Peyer's patch (tissue), 4 donors: Measurements from ENCODE around the gene GLIS1. TPM values are rescaled to one million over a fixed set of nuclear protein-coding genes. Genes with fewer than 3 reads are reported as not detected.

Experiments
- DNase-seq, 3 donors: peaks; one replicate each; pipeline ENCODE4 v3.0.0-alpha.2; 2017 to 2019
- H3K27ac ChIP-seq, 4 donors: fragments of 200-600 bp; sonication (generic); one replicate each; pipeline ENCODE4 v1.5.1; 2016 to 2019
- H3K27me3 ChIP-seq, 2 donors: fragments of 200-600 bp; sonication (generic); one replicate each; pipeline ENCODE4 v1.5.1; 2019
- H3K36me3 ChIP-seq, 3 donors: fragments of 200-600 bp; sonication (generic); one replicate each; pipeline ENCODE4 v1.5.1; 2016 to 2019
- H3K4me1 ChIP-seq, 4 donors: fragments of 200-600 bp; sonication (generic); one replicate each; pipeline ENCODE4 v1.5.1; 2016 to 2019
- H3K4me3 ChIP-seq, 4 donors: fragments of 200-600 bp; sonication (generic); 1 replicate in 3 of 4; 2 replicates in 1 of 4; pipeline ENCODE4 v1.5.1; 2016 to 2019; ENCODE audit warnings: mild to moderate bottlenecking in 1 of 4
- H3K9me3 ChIP-seq, 4 donors: fragments of 200-600 bp; sonication (generic); one replicate each; pipeline ENCODE4 v1.5.1; 2016 to 2019; ENCODE audit warnings: mild to moderate bottlenecking in 1 of 4
- POLR2A ChIP-seq, 2 donors: fragments of 450-650 bp; IDR thresholded peaks; one replicate each; pipeline ENCODE4 v1.5.1; 2017; ENCODE audit warnings: antibody characterized with exemption in 2 of 2, mild to moderate bottlenecking in 2 of 2, moderate library complexity in 2 of 2
- total RNA-seq, 4 donors: library from RNA; depleted of rRNA; stranded (reverse); fragments of >200 nt; gene quantifications; one replicate each; pipeline ENCODE4 v1.1.0, GENCODE V29; 2016
- TF ChIP-seq, protein P1 (sequence below), 6 experiments: fragments of 450-650 bp in 4 of 6; fragments of 200-600 bp in 2 of 6; sonication (generic) in 1 of 6; IDR thresholded peaks; one replicate each; pipeline ENCODE4 v1.5.1; 2017 to 2019; ENCODE audit warnings: antibody characterized with exemption in 6 of 6, mild to moderate bottlenecking in 3 of 6, moderate library complexity in 1 of 6

The GLIS1 gene
- total RNA-seq, 4 donors from 2014 or later = 0.54 to 1.7 (median 0.66) TPM; not detected in 1

DNA sequence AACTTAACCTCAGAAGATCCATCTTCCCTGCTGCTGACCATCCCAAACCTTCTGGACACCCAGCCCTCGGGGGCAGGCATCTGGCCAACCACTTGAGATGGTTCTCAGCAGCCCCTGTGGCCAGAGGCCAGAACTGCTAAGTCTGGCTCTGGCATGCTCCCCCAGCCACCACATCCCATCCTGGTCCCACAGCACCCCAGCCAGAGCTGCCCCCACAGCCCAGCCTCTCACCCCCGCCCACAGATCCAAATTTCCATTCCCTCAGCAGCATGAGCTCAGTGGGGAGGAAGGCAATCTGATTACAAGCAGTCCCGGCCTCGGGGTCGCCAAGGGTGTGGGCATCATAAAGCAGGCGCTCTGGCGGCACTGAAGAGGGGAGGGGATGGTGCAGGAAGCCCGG lies 45.6 kb downstream of the GLIS1 start:
- no peaks in the 10 kb centered on the region for H3K9me3 ChIP-seq

DNA sequence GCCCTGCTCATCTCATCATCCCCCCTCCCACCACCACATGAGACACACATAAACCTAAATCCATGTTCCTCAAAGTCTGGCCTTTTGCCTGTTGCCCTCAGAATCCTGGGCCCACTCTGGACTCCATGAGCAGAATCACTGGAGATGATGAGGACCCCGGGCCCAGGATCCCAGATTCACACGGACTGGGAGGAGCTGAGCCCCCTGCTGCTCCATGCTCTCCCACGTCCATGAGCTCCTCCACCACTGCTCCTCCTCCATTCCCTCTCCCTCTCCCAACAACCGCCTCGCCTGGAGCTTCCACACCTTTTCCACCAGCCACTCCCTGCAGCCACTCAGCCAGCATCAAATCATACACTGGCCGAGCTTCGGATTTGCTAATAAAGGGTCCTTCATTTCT lies 47.6 kb downstream of the GLIS1 start:
- no peak overlapping the region for H3K4me3 ChIP-seq
- no peaks in the 10 kb centered on the region for H3K4me1 ChIP-seq
- H3K27me3 ChIP-seq = no peaks in the 10 kb centered on the region
- H3K9me3 ChIP-seq = no peaks in the 10 kb centered on the region
- no peak for DNase-seq
- H3K36me3 ChIP-seq = no peaks in the 10 kb centered on the region
- no peak for TF ChIP-seq POLR2A (IDR thresholded peaks at IDR 0.05)
- TF ChIP-seq, protein P1, sequence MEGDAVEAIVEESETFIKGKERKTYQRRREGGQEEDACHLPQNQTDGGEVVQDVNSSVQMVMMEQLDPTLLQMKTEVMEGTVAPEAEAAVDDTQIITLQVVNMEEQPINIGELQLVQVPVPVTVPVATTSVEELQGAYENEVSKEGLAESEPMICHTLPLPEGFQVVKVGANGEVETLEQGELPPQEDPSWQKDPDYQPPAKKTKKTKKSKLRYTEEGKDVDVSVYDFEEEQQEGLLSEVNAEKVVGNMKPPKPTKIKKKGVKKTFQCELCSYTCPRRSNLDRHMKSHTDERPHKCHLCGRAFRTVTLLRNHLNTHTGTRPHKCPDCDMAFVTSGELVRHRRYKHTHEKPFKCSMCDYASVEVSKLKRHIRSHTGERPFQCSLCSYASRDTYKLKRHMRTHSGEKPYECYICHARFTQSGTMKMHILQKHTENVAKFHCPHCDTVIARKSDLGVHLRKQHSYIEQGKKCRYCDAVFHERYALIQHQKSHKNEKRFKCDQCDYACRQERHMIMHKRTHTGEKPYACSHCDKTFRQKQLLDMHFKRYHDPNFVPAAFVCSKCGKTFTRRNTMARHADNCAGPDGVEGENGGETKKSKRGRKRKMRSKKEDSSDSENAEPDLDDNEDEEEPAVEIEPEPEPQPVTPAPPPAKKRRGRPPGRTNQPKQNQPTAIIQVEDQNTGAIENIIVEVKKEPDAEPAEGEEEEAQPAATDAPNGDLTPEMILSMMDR (IDR thresholded peaks at IDR 0.05) = no peak
- H3K27ac ChIP-seq = no peak overlapping the region

More for the DNA sequence above, 45.6 kb downstream of the GLIS1 start:
- no peak for DNase-seq
- Histone ChIP-seq H3K27ac (no peak overlapping the region), H3K4me1 (peaks cover 0 to 4% (median 0%) of the 10 kb centered on the region in 4 donors), H3K36me3 (no peaks in the 10 kb centered on the region), H3K27me3 (no peaks in the 10 kb centered on the region), H3K4me3 (no peak overlapping the region)
- no peak for TF ChIP-seq POLR2A (IDR thresholded peaks at IDR 0.05)
- TF ChIP-seq, protein P1 (IDR thresholded peaks at IDR 0.05) = no peak

GRCh38 chr1:53690411-53690810 lies 48.6 kb downstream of the GLIS1 start:
- no peak for TF ChIP-seq POLR2A (IDR thresholded peaks at IDR 0.05)
- TF ChIP-seq, protein P1 (IDR thresholded peaks at IDR 0.05) = no peak
- H3K27me3 ChIP-seq = no peaks in the 10 kb centered on the region

GRCh38 chr1:53689736-53690326 lies 49.1 kb downstream of the GLIS1 start:
- no peak for DNase-seq
- no peak for TF ChIP-seq POLR2A (IDR thresholded peaks at IDR 0.05)
- TF ChIP-seq, protein P1 (IDR thresholded peaks at IDR 0.05) = no peak
- H3K36me3 ChIP-seq = no peaks in the 10 kb centered on the region
- no peaks in the 10 kb centered on the region for H3K9me3 ChIP-seq
- H3K27me3 ChIP-seq = no peaks in the 10 kb centered on the region
- H3K4me1 ChIP-seq = no peaks in the 10 kb centered on the region
- H3K27ac ChIP-seq = no peak overlapping the region
- no peak overlapping the region for H3K4me3 ChIP-seq

More at GRCh38 chr1:53690411-53690810, 48.6 kb downstream of the GLIS1 start:
- DNase-seq = no peak
- Histone ChIP-seq H3K36me3 (no peaks in the 10 kb centered on the region), H3K4me1 (no peaks in the 10 kb centered on the region), H3K9me3 (no peaks in the 10 kb centered on the region), H3K4me3 (no peak overlapping the region), H3K27ac (no peak overlapping the region)

- no peaks in the 10 kb centered on the region for H3K4me1 ChIP-seq
- DNase-seq = no peak
- no peaks in the 10 kb centered on the region for H3K27me3 ChIP-seq
- no peaks in the 10 kb centered on the region for H3K36me3 ChIP-seq
- H3K9me3 ChIP-seq = no peaks in the 10 kb centered on the region
- no peak overlapping the region for H3K4me3 ChIP-seq
- H3K27ac ChIP-seq = no peak overlapping the region
- no peak for TF ChIP-seq POLR2A (IDR thresholded peaks at IDR 0.05)
These were observed 49.7 kb downstream of the GLIS1 start for GRCh38 chr1:53689223-53689622.

- Histone ChIP-seq H3K4me1 (no peaks in the 10 kb centered on the region), H3K9me3 (no peaks in the 10 kb centered on the region), H3K4me3 (no peak overlapping the region), H3K36me3 (no peaks in the 10 kb centered on the region), H3K27me3 (no peaks in the 10 kb centered on the region), H3K27ac (no peak overlapping the region)
- TF ChIP-seq, protein P1 (IDR thresholded peaks at IDR 0.05) = no peak
- TF ChIP-seq POLR2A (IDR thresholded peaks at IDR 0.05) = no peak
- no peak for DNase-seq
These were observed 50.4 kb downstream of the GLIS1 start for GRCh38 chr1:53688381-53689102.
